Psoas muscle (tissue), 8 donors: ENCODE measurements around the gene RTL5. TPM values are rescaled to one million over a fixed set of nuclear protein-coding genes. Genes with fewer than 3 reads are reported as not detected.

ENCODE experiments used
- ATAC-seq, 4 donors: fragments of 200-7000 bp; cut with Tn5 transposase; one replicate each; pipeline ENCODE4 v1.9.1; 2020; ENCODE audit warnings: moderate library complexity in 3 of 4, mild to moderate bottlenecking in 2 of 4
- DNase-seq, 2 donors: peaks; one replicate each; pipeline ENCODE4 v3.0.0-alpha.2; 2020
- H3K27ac ChIP-seq: fragments of 200-600 bp; one replicate; pipeline ENCODE4 v1.8.0; 2022
- H3K27me3 ChIP-seq, 3 donors: fragments of 200-600 bp in 1 of 3; one replicate each; pipeline versions ENCODE4 v1.6.1 to v1.8.0; 2013 to 2022; ENCODE audit warnings: low read length in 2 of 3, mild to moderate bottlenecking in 2 of 3, moderate library complexity in 1 of 3; ENCODE audit not compliant: insufficient read depth in 3 of 3
- H3K36me3 ChIP-seq, 2 donors: fragments of 200-600 bp in 1 of 2; one replicate each; pipeline versions ENCODE4 v1.6.1 to v1.8.0; 2013 to 2022; ENCODE audit warnings: low read depth in 1 of 2, mild to moderate bottlenecking in 1 of 2, moderate library complexity in 1 of 2; ENCODE audit not compliant: insufficient read depth in 1 of 2
- H3K4me1 ChIP-seq: fragments of 200-600 bp; one replicate; pipeline ENCODE4 v1.8.0; 2022
- H3K4me3 ChIP-seq: fragments of 200-600 bp; one replicate; pipeline ENCODE4 v1.8.0; 2022; ENCODE audit warnings: mild to moderate bottlenecking
- H3K9me3 ChIP-seq: fragments of 200-600 bp; one replicate; pipeline ENCODE4 v1.8.0; 2022
- CTCF ChIP-seq: fragments of 200-600 bp; IDR thresholded peaks from one replicate; pipeline ENCODE4 v1.8.0; 2022; ENCODE audit warnings: antibody characterized with exemption
- WGBS, 3 donors: extraction: QIAGEN DNeasy Blood & Tissue Kit; methylation state at CpG; one replicate each; pipeline versions ENCODE4 v1.1.6 to v1.1.7; 2013; 5-methylcytosine and 5-hydroxymethylcytosine counted together
- intact Hi-C, 2 donors: fragments of 100-400 bp; cut with DNase I; formaldehyde crosslinking; loops; one replicate each; pipeline versions ENCODE4 v1.11.0 to v1.14.2; 2022
- polyA plus RNA-seq, 3 donors: library from polyadenylated mRNA; stranded (reverse); fragments of 200-250 nt; gene quantifications; one replicate each; pipeline ENCODE4 v1.2.3, GENCODE V29; 2013
- total RNA-seq, 4 donors: library from RNA; stranded (reverse); fragmentation: NEBNext Ultra II Directional in 2 of 4; extraction: Animal tissue kit (Norgen Biotek cat#: 25700) in 2 of 4; gene quantifications; one replicate each; pipeline versions ENCODE4 v1.2.1 to v1.2.4, GENCODE V29; 2021 to 2023
- donor health status: healthy with polysubstance abuse.
- donor health status: DM: no; HTN: no; CAD: no; lungs with moderate emphysema.
- donor health status: Bipolar disorder and iron deficiency.
- donor health status: healthy.
- donor health status: DM: yes; HTN: yes; CAD: no.
- donor health status: DM: no; HTN: no; CAD: no.
- donor health status: DM: no; HTN: no; CAD: no.
- donor health status: DM: yes; HTN: yes; CAD: no.

RTL5 gene
- total and polyA plus RNA-seq, 7 donors = 0.37 to 2.2 (median 0.91) TPM

DNA sequence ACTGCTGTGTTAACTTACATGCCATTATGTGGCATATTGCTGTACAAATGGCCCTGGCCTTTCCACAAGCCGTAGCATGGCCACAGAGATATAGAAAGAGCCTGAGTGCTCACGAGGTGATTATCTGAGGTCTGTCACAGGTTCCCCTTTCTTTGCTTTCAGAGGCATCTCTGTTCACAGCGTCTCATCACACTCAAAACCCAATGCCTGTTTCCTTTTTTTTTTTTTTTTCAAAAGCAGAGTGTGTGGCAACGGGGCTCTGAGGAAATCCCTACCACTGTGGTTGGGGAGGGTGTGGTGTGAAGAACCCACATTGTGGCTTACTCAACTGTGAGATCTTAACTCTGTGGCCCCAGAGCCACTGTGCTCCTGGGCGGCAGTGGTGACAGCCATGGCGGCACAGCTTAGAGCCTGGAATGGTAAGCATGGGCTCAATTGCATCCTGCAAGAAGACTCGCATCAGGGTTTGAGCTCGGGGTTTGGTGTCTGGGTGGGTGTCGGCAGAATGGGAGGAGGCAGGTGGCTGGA is 30.8 kb downstream of the RTL5 start:
- Histone ChIP-seq H3K4me1 (no peaks in the 10 kb centered on the region), H3K36me3 (no peaks in the 10 kb centered on the region), H3K27me3 (peaks cover 0 to 21% (median 0%) of the 10 kb centered on the region in 3 donors), H3K9me3 (no peaks in the 10 kb centered on the region), H3K27ac (no peak overlapping the region), H3K4me3 (no peak overlapping the region)
- WGBS, 3 donors = 82 to 84% (median 83%) methylated on average over 9 of the region's 9 CpGs
- TF ChIP-seq CTCF = no peak
- DNase-seq (no peak), ATAC-seq (peak in 1 of 4 donors; percentile 32)
- intact Hi-C loops = no loop called here

- WGBS, 3 donors = 78 to 89% (median 88%) methylated on average over 13 of the region's 13 CpGs
- Histone ChIP-seq H3K36me3 (no peaks in the 10 kb centered on the region), H3K4me3 (no peak overlapping the region), H3K9me3 (no peaks in the 10 kb centered on the region), H3K27me3 (peaks cover 0 to 21% (median 0%) of the 10 kb centered on the region in 3 donors), H3K4me1 (no peaks in the 10 kb centered on the region), H3K27ac (no peak overlapping the region)
- no peak for TF ChIP-seq CTCF
- intact Hi-C loops = no loop called here
- DNase-seq (no peak), ATAC-seq (no peak)
Observed at GRCh38 chrX:72100051-72100755, 31.5 kb downstream of the RTL5 start.

DNA sequence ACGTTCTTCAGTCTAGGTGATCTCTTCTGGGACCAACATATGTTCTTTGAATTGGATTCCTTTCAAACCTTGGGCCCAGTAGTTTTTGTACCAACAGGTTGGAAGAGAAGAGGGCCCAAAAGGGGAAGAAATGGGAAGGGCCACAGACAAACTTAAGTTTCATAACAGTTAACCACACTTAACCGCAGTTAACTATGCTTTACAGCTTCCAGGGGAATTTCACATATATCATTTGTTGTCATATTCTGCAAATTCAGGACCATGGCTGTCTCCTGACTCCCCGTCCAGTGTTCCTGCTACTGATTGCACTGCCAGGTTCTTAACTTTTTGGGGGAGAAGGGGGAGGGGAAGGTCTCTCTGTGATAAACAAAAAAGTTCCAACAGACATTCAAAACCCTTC is 34.6 kb downstream of the RTL5 start:
- ATAC-seq (no peak), DNase-seq (no peak)
- no peaks in the 10 kb centered on the region for H3K9me3 ChIP-seq
- H3K4me1 ChIP-seq = no peaks in the 10 kb centered on the region
- TF ChIP-seq CTCF = no peak
- no peaks in the 10 kb centered on the region for H3K36me3 ChIP-seq
- no peak overlapping the region for H3K4me3 ChIP-seq
- H3K27me3 ChIP-seq = peaks cover 0 to 21% (median 0%) of the 10 kb centered on the region in 3 donors
- no peak overlapping the region for H3K27ac ChIP-seq
- intact Hi-C loops = no loop called here
- 52 to 70% (median 64%) methylated on average over 3 of the region's 3 CpGs for WGBS, 3 donors

GRCh38 chrX:72095370-72095769 is 36.3 kb downstream of the RTL5 start:
- no peaks in the 10 kb centered on the region for H3K9me3 ChIP-seq
- no peaks in the 10 kb centered on the region for H3K36me3 ChIP-seq
- DNase-seq (no peak), ATAC-seq (no peak)
- intact Hi-C loops = no loop called here
- 42 to 53% (median 52%) methylated on average over 2 of the region's 2 CpGs for WGBS, 3 donors
- peaks cover 0 to 18% (median 0%) of the 10 kb centered on the region in 3 donors for H3K27me3 ChIP-seq
- no peak overlapping the region for H3K4me3 ChIP-seq
- no peak for TF ChIP-seq CTCF
- no peaks in the 10 kb centered on the region for H3K4me1 ChIP-seq
- no peak overlapping the region for H3K27ac ChIP-seq

GRCh38 chrX:72094894-72095293 is 36.8 kb downstream of the RTL5 start:
- Histone ChIP-seq H3K4me1 (no peaks in the 10 kb centered on the region), H3K9me3 (no peaks in the 10 kb centered on the region), H3K4me3 (no peak overlapping the region), H3K27me3 (peaks cover 0 to 18% (median 0%) of the 10 kb centered on the region in 3 donors), H3K27ac (no peak overlapping the region), H3K36me3 (no peaks in the 10 kb centered on the region)
- WGBS, 3 donors = 59 to 65% (median 63%) methylated on average over 4 of the region's 4 CpGs
- intact Hi-C loops = no loop called here
- DNase-seq (no peak), ATAC-seq (no peak)
- TF ChIP-seq CTCF = no peak
